GM23248 (cell line): ENCODE measurements around the gene DROSHA.

Experiments
- EZH2 ChIP-seq: fragments of 200-600 bp; sonication (generic); IDR thresholded peaks from 2 replicates; pipeline ENCODE4 v1.6.1; 2018; ENCODE audit warnings: antibody characterized with exemption, mild to moderate bottlenecking; ENCODE audit not compliant: insufficient read depth, poor library complexity, severe bottlenecking
- EZH2phosphoT487 ChIP-seq: fragments of 200-600 bp; sonication (generic); IDR thresholded peaks from 2 replicates; pipeline ENCODE4 v1.6.1; 2018; ENCODE audit warnings: antibody characterized with exemption, moderate library complexity, mild to moderate bottlenecking, low read depth; ENCODE audit not compliant: insufficient read depth

DNA sequence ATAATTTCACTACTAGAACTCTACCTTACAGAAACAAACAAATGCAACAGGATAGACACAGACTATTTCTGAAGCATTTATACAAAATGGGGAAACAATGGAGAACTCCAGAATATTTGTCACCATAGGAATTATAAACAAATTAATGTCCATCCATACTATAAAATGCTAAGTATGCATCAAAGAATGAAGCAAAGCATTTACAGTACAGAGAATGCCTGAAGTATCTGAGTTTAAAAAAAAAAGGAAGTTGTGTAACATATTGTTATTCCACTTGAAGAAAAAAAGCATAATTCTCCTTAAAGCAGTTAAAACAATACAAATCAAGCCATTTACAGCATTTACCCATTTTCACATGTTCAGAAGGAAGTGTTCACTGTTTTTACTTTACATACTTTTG, 53.0 kb downstream of the DROSHA start:
- TF ChIP-seq EZH2 (no peak), EZH2phosphoT487 (no peak)
